H1 (cell line): ENCODE measurements around the gene APLP1. TPM values are rescaled to one million over a fixed set of nuclear protein-coding genes. Genes with fewer than 3 reads are reported as not detected.
A peak's percentile ranks its signal among the peaks of the same experiment; 100 is the strongest.

Experiments
- CTCF ChIA-PET: fragments of 300-600 bp; sonication (Branson Sonifier 250); formaldehyde crosslinking; loops from one replicate; lab custom pipeline; 2021; ENCODE audit not compliant: partially characterized antibody; lab: Charles Lee
- POLR2A ChIA-PET: fragments of 300-600 bp; sonication (Branson Sonifier 250); formaldehyde crosslinking; loops from one replicate; lab custom pipeline; 2021; ENCODE audit warnings: inconsistent platforms; ENCODE audit not compliant: partially characterized antibody; lab: Charles Lee
- DNase-seq, 2 experiments: peaks; one replicate each; pipeline versions ENCODE4 v3.0.0 to v3.0.0-alpha.2; 2010 to 2022; ENCODE audit warnings: low spot score in 2 of 2, low read depth in 1 of 2, mixed read lengths in 1 of 2
- FAIRE-seq: peaks from 2 replicates; lab custom pipeline; 2011; peaks lifted over from hg19 to GRCh38; lab: Jason Lieb, UNC
- H2AFZ ChIP-seq: 2 replicates; pipeline ENCODE4 v1.8.1; 2012; ENCODE audit warnings: low read length, inconsistent platforms
- H2AK5ac ChIP-seq: 2 replicates; pipeline ENCODE4 v1.6.1; 2013; ENCODE audit warnings: low read depth, low read length
- H2BK120ac ChIP-seq: replicated peaks from 2 replicates; pipeline ENCODE3; 2013; ENCODE audit warnings: low read depth, low read length, inconsistent platforms
- H2BK12ac ChIP-seq: 2 replicates; pipeline ENCODE4 v1.6.1; 2013; ENCODE audit warnings: low read depth, low read length
- H2BK15ac ChIP-seq: 2 replicates; pipeline ENCODE4 v1.6.1; 2013; ENCODE audit warnings: low read length
- H2BK20ac ChIP-seq: 2 replicates; pipeline ENCODE4 v1.6.1; 2013; ENCODE audit warnings: low read length
- H2BK5ac ChIP-seq: 2 replicates; pipeline ENCODE4 v1.6.1; 2013; ENCODE audit warnings: low read depth, low read length
- H3K14ac ChIP-seq: 2 replicates; pipeline ENCODE4 v1.6.1; 2013; ENCODE audit warnings: inconsistent platforms; ENCODE audit not compliant: insufficient read length
- H3K18ac ChIP-seq: 2 replicates; pipeline ENCODE4 v1.6.1; 2013; ENCODE audit warnings: low read length; ENCODE audit errors: extremely low read depth
- H3K23ac ChIP-seq: 2 replicates; pipeline ENCODE4 v1.6.1; 2013; ENCODE audit warnings: inconsistent platforms; ENCODE audit not compliant: insufficient read length
- H3K23me2 ChIP-seq: 2 replicates; pipeline ENCODE4 v1.6.1; 2013; ENCODE audit warnings: low read depth, low read length
- H3K27ac ChIP-seq: 2 replicates; pipeline ENCODE4 v1.6.1; 2011; ENCODE audit warnings: low read depth, low read length, inconsistent platforms
- H3K27me3 ChIP-seq, 4 experiments: replicated peaks in 1 of 4; 1 replicate in 1 of 4; 2 replicates in 3 of 4; pipeline versions ENCODE4 v1.6.1 to v1.8.1; 2011 to 2013; ENCODE audit warnings: low read length in 3 of 4, mild to moderate bottlenecking in 3 of 4, inconsistent platforms in 2 of 4, mixed read lengths in 2 of 4, moderate library complexity in 1 of 4; ENCODE audit not compliant: control insufficient read depth in 3 of 4, insufficient read depth in 3 of 4; ENCODE audit errors: extremely low read depth in 1 of 4
- H3K36me3 ChIP-seq, 4 experiments: 2 replicates each; pipeline versions ENCODE4 v1.6.1 to v1.8.1; 2011 to 2013; ENCODE audit warnings: mild to moderate bottlenecking in 4 of 4, low read length in 3 of 4, moderate library complexity in 2 of 4, control low read depth in 1 of 4, inconsistent platforms in 1 of 4; ENCODE audit not compliant: insufficient read depth in 4 of 4, control insufficient read depth in 2 of 4
- H3K4ac ChIP-seq: replicated peaks from 2 replicates; pipeline ENCODE3; 2013; ENCODE audit warnings: low read length, low read depth, mixed read lengths, inconsistent platforms; ENCODE audit not compliant: insufficient read length
- H3K4me1 ChIP-seq, 4 experiments: replicated peaks in 1 of 4; 1 replicate in 1 of 4; 2 replicates in 3 of 4; pipeline versions ENCODE4 v1.6.1 to v1.8.1; 2011 to 2013; ENCODE audit warnings: low read length in 3 of 4, inconsistent platforms in 2 of 4, mixed read lengths in 1 of 4; ENCODE audit not compliant: insufficient read depth in 4 of 4, control insufficient read depth in 3 of 4
- H3K4me2 ChIP-seq, 2 experiments: 2 replicates each; pipeline versions ENCODE4 v1.6.1 to v1.8.1; 2011 to 2013; ENCODE audit warnings: low read depth in 2 of 2, low read length in 2 of 2, control low read depth in 1 of 2, inconsistent platforms in 1 of 2, mild to moderate bottlenecking in 1 of 2; ENCODE audit not compliant: insufficient read depth in 1 of 2
- H3K4me3 ChIP-seq, 4 experiments: fragments of 200-600, 300-600 bp in 1 of 4; sonication (generic), shearing (Covaris generic), sonication (Bioruptor Twin) in 1 of 4; 2 replicates each; pipeline versions ENCODE4 v1.5.1 to v1.8.1; 2011 to 2016; ENCODE audit warnings: low read length in 4 of 4, low read depth in 3 of 4, control low read depth in 2 of 4, inconsistent platforms in 2 of 4, mild to moderate bottlenecking in 2 of 4, mixed read lengths in 1 of 4, moderate library complexity in 1 of 4; ENCODE audit not compliant: insufficient read depth in 2 of 4; ENCODE audit errors: extremely low read depth in 1 of 4
- H3K56ac ChIP-seq: replicated peaks from 2 replicates; pipeline ENCODE3; 2013; ENCODE audit warnings: low read depth, mild to moderate bottlenecking, mixed read lengths, low read length, inconsistent platforms; ENCODE audit not compliant: insufficient read length
- H3K79me1 ChIP-seq: 2 replicates; pipeline ENCODE4 v1.6.1; 2013; ENCODE audit warnings: low read depth, low read length, control low read depth
- H3K79me2 ChIP-seq, 2 experiments: 2 replicates each; pipeline versions ENCODE4 v1.6.1 to v1.8.1; 2012 to 2013; ENCODE audit warnings: low read length in 2 of 2, mild to moderate bottlenecking in 2 of 2, inconsistent platforms in 1 of 2; ENCODE audit not compliant: insufficient read depth in 2 of 2, control insufficient read depth in 1 of 2
- H3K9ac ChIP-seq, 4 experiments: replicated peaks in 1 of 4; 1 replicate in 1 of 4; 2 replicates in 3 of 4; pipeline versions ENCODE4 v1.6.1 to v1.8.1; 2011 to 2013; ENCODE audit warnings: low read depth in 3 of 4, low read length in 3 of 4, control low read depth in 2 of 4, mild to moderate bottlenecking in 2 of 4, moderate library complexity in 2 of 4, inconsistent platforms in 1 of 4; ENCODE audit errors: extremely low read depth in 1 of 4
- H3K9me3 ChIP-seq, 2 experiments: 2 replicates each; pipeline versions ENCODE4 v1.6.1 to v1.8.1; 2012 to 2013; ENCODE audit warnings: mild to moderate bottlenecking in 2 of 2, moderate library complexity in 2 of 2, control low read depth in 1 of 2, inconsistent platforms in 1 of 2, low read depth in 1 of 2, low read length in 1 of 2, mixed read lengths in 1 of 2; ENCODE audit not compliant: insufficient read depth in 2 of 2
- H4K20me1 ChIP-seq, 2 experiments: replicated peaks in 1 of 2; 2 replicates each; pipeline versions ENCODE3 to v1.8.1; 2011 to 2013; ENCODE audit warnings: inconsistent platforms in 2 of 2, low read length in 2 of 2, mild to moderate bottlenecking in 1 of 2; ENCODE audit not compliant: insufficient read depth in 2 of 2, control insufficient read depth in 1 of 2
- H4K5ac ChIP-seq: 2 replicates; pipeline ENCODE4 v1.6.1; 2013; ENCODE audit warnings: low read length, low read depth, mixed read lengths, inconsistent platforms; ENCODE audit not compliant: insufficient read length
- H4K8ac ChIP-seq: 2 replicates; pipeline ENCODE4 v1.8.0; 2013; ENCODE audit warnings: mild to moderate bottlenecking, moderate library complexity, low read length, inconsistent platforms; ENCODE audit not compliant: insufficient read depth; ENCODE audit errors: extremely low read depth
- H4K91ac ChIP-seq: replicated peaks from 2 replicates; pipeline ENCODE3; 2013; ENCODE audit warnings: low read length, mixed read lengths, inconsistent platforms; ENCODE audit not compliant: insufficient read length
- CBX5 ChIP-seq: fragments of 300-800, 300-1000 bp; sonication (generic); IDR thresholded peaks from 2 replicates; pipeline ENCODE4 v1.7.1; 2016; ENCODE audit warnings: antibody characterized with exemption, low read length, low read depth
- CREB1 ChIP-seq: IDR thresholded peaks from 2 replicates; pipeline ENCODE4 v1.6.1; 2012; ENCODE audit warnings: inconsistent platforms
- EZH2 ChIP-seq: fragments of 200-600 bp; sonication (generic); IDR thresholded peaks from 2 replicates; pipeline ENCODE4 v1.7.1; 2012; ENCODE audit warnings: low read depth, mild to moderate bottlenecking, moderate library complexity, low read length, inconsistent platforms; ENCODE audit not compliant: severe bottlenecking
- JUND ChIP-seq: IDR thresholded peaks from 2 replicates; pipeline ENCODE4 v1.6.1; 2011; ENCODE audit warnings: mild to moderate bottlenecking, improper control_type of control experiment, low read length
- KDM1A ChIP-seq: fragments of 200-600, 300-600 bp; sonication (generic); IDR thresholded peaks from 2 replicates; pipeline ENCODE4 v1.7.1; 2016; ENCODE audit warnings: mild to moderate bottlenecking, low read length, borderline replicate concordance
- POLR2AphosphoS5 ChIP-seq: IDR thresholded peaks from 2 replicates; pipeline ENCODE4 v1.6.1; 2011; ENCODE audit warnings: low read depth, low read length
- RAD21 ChIP-seq, 2 experiments: IDR thresholded peaks in 1 of 2; conservative IDR thresholded peaks in 1 of 2; 2 replicates each; pipeline ENCODE4 v1.6.1; 2011; ENCODE audit warnings: low read depth in 2 of 2, low read length in 2 of 2, improper control_type of control experiment in 1 of 2, inconsistent platforms in 1 of 2, mild to moderate bottlenecking in 1 of 2, moderate library complexity in 1 of 2
- RNF2 ChIP-seq: fragments of 200-900, 300-1000 bp; sonication (generic); IDR thresholded peaks from 2 replicates; pipeline ENCODE4 v1.7.1; 2016; ENCODE audit warnings: borderline replicate concordance, low read depth, mild to moderate bottlenecking, antibody characterized with exemption, low read length; ENCODE audit not compliant: poor library complexity, severe bottlenecking; ENCODE audit errors: missing control alignments
- SAP30 ChIP-seq: fragments of 300-600 bp; sonication (generic); IDR thresholded peaks from 2 replicates; pipeline ENCODE4 v1.7.1; 2012; ENCODE audit warnings: low read length, moderate library complexity, mild to moderate bottlenecking, inconsistent platforms; ENCODE audit not compliant: insufficient read depth, insufficient replicate concordance
- YY1 ChIP-seq: IDR thresholded peaks from 2 replicates; pipeline ENCODE4 v1.6.1; 2011; ENCODE audit warnings: low read depth, mild to moderate bottlenecking, low read length
- WGBS, 2 experiments: shearing (Covaris generic) in 1 of 2; methylation state at CpG; one replicate each; pipeline versions ENCODE4 v1.1.6 to v1.1.7; 2013 to 2015; ENCODE audit warnings: low lambda C conversion rate in 2 of 2, mixed read lengths in 2 of 2, inconsistent platforms in 1 of 2, low coverage in 1 of 2, missing lambda C conversion rate in 1 of 2; ENCODE audit not compliant: insufficient replicate concordance in 2 of 2, insufficient coverage in 1 of 2, insufficient read length in 1 of 2; ENCODE audit errors: extremely low coverage in 1 of 2, missing lambda C conversion rate in 1 of 2; 5-methylcytosine and 5-hydroxymethylcytosine counted together
- polyA plus RNA-seq, 7 experiments: library from polyadenylated mRNA; depleted of rRNA in 3 of 7; stranded (reverse) in 5 of 7; unstranded in 2 of 7; fragments of >200 nt in 5 of 7; fragments of 200-250 nt in 2 of 7; gene quantifications; 1 replicate in 5 of 7; 2 replicates in 1 of 7; 4 replicates in 1 of 7; pipeline versions ENCODE4 v1.2.1 to v1.2.3, GENCODE V29; 2011 to 2013; ENCODE audit warnings: missing spikeins in 2 of 7, mixed read lengths in 2 of 7
- total RNA-seq: library from RNA; stranded (reverse); fragmentation: NEBNext Ultra II Directional; extraction: Animal tissue kit (Norgen Biotek cat#: 25700); gene quantifications from 2 replicates; pipeline ENCODE4 v1.2.1, GENCODE V29; 2021

Gene APLP1
- total and polyA plus RNA-seq, 2 of the 8 experiments (the other 6 are each of a cell fraction or from before 2014, with no cell fraction given) = 19.9 to 22.0 TPM

DNA sequence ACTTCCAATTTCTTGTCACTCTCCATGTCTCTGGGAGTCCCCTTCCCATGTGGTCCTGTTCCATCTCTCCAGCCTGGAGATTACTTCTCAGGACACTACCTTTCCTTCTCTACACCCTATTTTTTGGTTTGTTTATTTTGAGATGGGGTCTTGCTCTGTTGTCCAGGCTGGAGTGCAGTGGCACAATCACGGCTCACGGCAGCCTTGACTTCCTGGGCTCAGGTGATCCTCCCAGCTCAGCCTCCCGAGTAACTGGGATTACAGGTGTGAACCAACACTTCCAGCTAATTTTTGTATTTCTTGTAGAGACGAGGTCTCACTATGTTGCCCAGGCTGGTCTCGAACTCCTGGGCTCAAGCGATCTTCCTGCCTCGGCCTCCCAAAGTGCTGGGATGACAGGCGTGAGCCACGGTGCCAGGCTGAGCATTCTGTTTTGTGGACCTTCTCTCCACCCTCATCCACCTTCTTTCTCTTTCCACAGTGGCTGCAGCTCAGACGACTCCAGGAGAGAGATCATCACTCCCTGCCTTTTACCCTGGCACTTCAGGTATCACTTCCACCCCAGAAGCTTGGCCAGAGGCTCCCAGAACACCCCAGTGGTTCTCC, 34.6 kb downstream of the APLP1 start:
- H3K27ac ChIP-seq = no peak overlapping the region
- H4K91ac ChIP-seq = peak overlapping the region; percentile 73
- no peaks in the 10 kb centered on the region; the same call in 1 of the 2 replicates for H3K79me1 ChIP-seq
- no peaks in the 10 kb centered on the region for H3K27me3 ChIP-seq
- peak overlapping the region; percentile 60; the same call in 1 of the 2 replicates for H3K18ac ChIP-seq
- H2AFZ ChIP-seq = 0 out of 2 replicates have a peak overlapping the region, but pooled peaks have one; percentile 36
- no peak overlapping the region for H2BK120ac ChIP-seq
- no peak overlapping the region for H3K4ac ChIP-seq
- H4K8ac ChIP-seq = 0 out of 2 replicates have a peak overlapping the region, but pooled peaks have one; percentile 48
- H3K4me2 ChIP-seq = peak overlapping the region; percentile 86 to 91
- peaks cover 0 to 22% (median 13%) of the 10 kb centered on the region in 4 experiments; a peak in 6 of 7 replicates for H3K4me1 ChIP-seq
- H2BK20ac ChIP-seq = peak overlapping the region; percentile 32; the same call in 1 of the 2 replicates
- peaks cover 0 to 1% (median 0%) of the 10 kb centered on the region in 4 experiments; a peak in 1 of 8 replicates for H3K36me3 ChIP-seq
- peak overlapping the region; percentile 50; the same call in 1 of the 2 replicates for H2BK12ac ChIP-seq
- CTCF ChIA-PET = interaction anchor here (0.6 to 1.4 kb wide), 3 partner anchors 17 to 181 kb away, joined by 3 read pairs; no protein-coding TSS in a partner anchor
- FAIRE-seq (no peak), DNase-seq (no peak)
- H2BK15ac ChIP-seq = 0 out of 2 replicates have a peak overlapping the region, but pooled peaks have one; percentile 61
- no peak overlapping the region for H3K56ac ChIP-seq
- H3K23me2 ChIP-seq = peaks cover 12% of the 10 kb centered on the region
- no peak overlapping the region for H3K14ac ChIP-seq
- no peak overlapping the region for H3K23ac ChIP-seq
- H4K20me1 ChIP-seq = peaks cover 0 to 1% of the 10 kb centered on the region in 2 experiments
- POLR2A ChIA-PET = interaction anchor here (0.6 to 1.6 kb wide), 3 partner anchors 30 to 131 kb away, joined by 3 to 8 read pairs (median 3); partner anchors contain the start of gene APLP1
- H4K5ac ChIP-seq = peak overlapping the region; percentile 32
- peak overlapping the region; percentile 36 to 62 (median 51); a peak in 7 of 8 replicates for H3K4me3 ChIP-seq
- 87% methylated on average over 10 of the region's 10 CpGs; no CpG with 5 or more reads in 1 of the 2 experiments for WGBS, 2 experiments
- peak overlapping the region in 3 of 4 experiments; percentile 36 to 54 (median 42); a peak in 3 of 7 replicates for H3K9ac ChIP-seq
- no peaks in the 10 kb centered on the region for H3K9me3 ChIP-seq
- no peak overlapping the region for H2AK5ac ChIP-seq
- peak overlapping the region; percentile 71; the same call in 1 of the 2 replicates for H2BK5ac ChIP-seq
- peaks cover 0 to 7% of the 10 kb centered on the region in 2 experiments; a peak in 1 of 4 replicates for H3K79me2 ChIP-seq
- TF ChIP-seq KDM1A (peak; percentile 50; the same call in 1 of the 2 replicates), SAP30 (no peak), YY1 (no peak), CREB1 (no peak), EZH2 (no peak), RAD21 (IDR thresholded peaks at IDR 0.05 in 1 of 2, conservative IDR thresholded peaks at IDR 0.05 in 1 of 2; ENCODE audit: low read depth in 2 of 2, low read length in 2 of 2) (no peak), POLR2AphosphoS5 (no peak), CBX5 (no peak), RNF2 (no peak), JUND (no peak)
